ENCODE data around the gene VSIG10L.
A peak's percentile ranks its signal among the peaks of the same experiment; 100 is the strongest.

VSIG10L gene

DNA sequence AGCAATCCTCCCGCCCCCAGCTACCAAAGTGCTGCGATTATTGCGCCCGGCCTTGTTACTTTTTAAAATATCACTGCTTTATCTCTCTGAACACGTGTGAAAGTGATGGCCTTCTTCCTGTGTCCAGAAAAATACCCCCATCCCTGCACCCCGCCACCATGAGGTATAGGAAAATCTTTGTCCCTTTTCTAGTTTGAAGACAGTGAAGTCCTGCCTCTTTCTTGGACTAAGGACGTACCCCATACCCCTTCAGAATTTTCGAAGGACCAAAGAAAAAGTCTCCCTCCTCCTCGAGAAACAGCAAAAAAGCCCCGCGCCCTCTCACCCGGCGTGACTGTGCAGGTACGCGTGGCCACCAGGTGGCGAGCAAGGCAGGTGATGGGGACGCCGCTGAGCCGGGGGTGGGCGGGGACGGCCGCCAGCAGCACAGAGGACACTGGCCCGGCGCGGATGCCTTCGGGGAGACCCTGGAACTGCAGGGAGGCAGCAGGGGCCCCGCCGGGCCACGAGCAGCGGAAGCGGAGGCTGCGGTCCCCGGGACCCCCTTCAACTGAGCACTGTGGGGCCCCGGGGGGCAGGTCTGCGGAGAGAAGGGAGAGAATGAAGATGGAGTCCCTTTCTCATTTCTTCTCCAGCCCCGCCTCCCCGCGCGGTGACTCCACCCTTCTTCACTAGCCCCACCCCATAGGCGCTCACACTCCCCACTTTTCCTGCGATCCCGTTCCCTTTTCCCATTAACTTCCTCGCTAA lies 3.2 kb downstream of the VSIG10L start:
- DNase-seq (ENCODE audit: low spot score) = peak; percentile 83

DNA sequence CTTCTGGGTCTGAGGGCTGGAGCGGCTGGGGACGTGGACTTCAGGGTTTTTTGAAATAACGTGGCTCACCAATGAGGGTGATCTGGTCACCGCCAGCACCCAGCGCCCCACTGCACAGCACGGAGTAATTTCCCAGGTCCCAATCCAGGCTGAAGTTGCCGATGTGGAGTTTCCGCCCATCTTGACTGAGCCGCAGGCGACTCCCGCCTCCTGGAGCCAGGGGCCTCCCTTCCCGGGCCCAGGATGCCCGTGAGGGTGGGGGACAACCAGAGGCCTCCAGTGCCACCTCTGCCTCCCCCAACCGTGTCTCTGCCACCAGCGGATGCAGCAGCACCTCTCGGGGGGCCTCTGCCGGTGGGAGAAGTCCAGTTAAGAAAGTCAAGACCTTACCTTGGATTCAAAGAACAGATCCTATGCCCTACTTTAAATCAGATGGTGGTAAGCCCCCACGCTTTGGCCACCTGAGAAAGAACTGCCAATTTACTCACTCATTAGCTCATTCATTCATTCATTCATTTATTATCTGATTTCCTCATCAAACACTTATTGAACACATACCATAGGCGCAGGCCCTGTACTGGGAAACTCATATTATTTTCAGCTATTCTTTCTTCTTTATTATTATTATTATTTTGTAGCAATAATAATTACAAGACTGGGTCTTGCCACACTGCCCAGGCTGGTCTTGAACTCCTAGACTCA lies 3.9 kb downstream of the VSIG10L start:
- DNase-seq (ENCODE audit: low spot score) = no peak

DNA sequence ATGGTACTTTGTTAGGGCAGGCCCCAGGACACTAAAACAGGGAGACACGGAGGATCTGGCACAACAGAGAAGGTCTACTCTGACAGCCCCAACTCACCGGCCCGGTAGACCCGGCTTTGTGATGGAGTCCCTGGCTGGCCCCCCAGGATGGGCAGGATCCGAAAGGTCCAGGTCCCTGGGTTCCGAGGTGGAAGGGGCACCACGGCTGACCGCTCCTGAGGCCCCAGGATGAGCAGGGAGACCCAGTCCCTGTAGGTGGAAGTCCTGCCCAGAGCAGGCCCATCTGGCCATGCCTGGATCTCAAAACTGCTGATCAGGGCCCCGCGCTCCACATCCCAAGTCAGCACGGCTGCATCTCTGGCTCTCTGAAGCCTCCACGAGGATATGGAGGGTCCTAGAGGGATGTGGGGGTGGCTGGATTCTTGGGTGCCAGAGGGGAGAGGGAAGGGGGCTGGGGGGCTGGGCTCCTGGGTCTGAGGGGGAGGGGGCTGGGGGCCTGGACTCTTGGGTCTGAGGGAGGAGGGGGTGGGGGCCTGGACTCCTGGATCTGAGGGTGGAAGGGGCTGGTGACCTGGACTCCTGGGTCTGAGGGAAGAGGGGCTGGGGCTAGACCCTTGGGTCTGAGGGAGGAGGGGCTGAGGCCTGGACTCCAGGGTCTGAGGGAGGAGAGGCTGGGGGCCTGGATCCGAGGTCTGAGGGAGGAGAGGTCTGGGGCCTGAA lies 4.6 kb downstream of the VSIG10L start:
- DNase-seq (ENCODE audit: low spot score) = no peak

DNA sequence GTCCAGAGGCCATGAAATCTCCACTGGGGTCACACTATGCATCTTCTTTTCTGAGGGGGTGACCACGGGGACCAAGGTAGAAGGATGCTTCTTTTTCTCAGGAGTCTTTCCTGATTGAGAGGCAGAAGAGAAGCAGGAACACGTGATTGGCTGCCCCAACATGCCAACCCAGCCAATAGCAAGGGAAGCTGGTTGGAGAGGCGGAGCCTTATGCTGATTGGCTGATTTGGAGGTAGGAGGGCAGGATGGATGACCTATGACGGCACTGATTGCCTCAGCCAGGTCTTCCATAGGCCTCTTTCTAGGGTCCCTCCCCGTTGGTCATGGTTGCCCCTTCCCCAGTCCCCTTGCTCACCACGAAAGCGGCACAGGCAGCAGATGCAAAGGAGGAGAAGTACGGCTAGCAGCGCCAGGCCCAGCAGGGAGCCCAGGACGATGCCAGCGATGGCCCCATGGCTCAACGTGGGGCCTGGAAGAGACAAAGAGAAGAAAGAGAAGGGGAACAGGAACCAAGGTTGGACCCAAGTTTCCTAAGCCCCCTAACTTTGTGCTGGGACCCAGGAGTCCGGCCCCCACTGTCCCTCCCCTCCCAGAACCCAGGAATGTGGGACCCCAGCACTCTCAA lies 8.0 kb downstream of the VSIG10L start:
- no peak for DNase-seq (ENCODE audit: low spot score)

DNA sequence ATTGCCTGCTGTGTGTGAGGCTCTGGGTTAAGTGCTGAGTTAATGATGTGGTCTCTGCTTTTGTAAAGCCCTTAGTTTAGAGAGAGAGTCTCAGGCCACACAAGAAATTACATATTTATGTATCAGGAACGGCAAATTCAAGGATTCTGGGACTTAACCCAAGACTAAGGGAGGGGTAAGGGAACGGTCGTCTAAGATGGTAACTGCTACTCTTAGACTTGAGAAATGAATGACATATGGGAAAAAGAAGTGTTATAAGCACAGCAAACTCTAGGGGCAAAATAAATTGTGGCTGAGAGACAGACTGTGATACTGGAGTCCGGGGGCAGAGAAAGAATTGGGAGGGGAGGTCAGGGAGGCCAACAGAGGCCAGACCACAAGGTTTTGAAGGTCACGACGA lies 10.2 kb downstream of the VSIG10L start:
- DNase-seq (ENCODE audit: low spot score) = no peak

DNA sequence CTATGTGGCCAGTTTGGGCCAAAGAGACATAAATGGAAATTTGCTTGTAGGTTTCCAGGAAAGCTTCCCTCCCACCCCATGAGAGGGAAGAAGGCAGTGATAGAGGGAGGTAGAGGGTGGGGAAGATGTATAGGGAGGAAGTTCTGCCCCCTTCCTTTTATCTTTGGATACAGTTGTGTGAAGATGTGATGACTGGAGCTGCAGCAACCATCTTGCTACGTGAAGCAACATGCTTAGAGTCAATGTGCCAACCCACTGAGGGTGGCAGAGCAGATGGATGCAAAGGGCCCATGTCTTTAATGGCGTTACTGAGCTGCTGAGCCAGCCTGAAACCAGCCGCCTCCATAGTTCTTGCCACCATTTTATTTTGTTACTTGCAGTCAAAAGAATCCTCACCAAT lies 10.7 kb downstream of the VSIG10L start:
- no peak for DNase-seq (ENCODE audit: low spot score)

DNA sequence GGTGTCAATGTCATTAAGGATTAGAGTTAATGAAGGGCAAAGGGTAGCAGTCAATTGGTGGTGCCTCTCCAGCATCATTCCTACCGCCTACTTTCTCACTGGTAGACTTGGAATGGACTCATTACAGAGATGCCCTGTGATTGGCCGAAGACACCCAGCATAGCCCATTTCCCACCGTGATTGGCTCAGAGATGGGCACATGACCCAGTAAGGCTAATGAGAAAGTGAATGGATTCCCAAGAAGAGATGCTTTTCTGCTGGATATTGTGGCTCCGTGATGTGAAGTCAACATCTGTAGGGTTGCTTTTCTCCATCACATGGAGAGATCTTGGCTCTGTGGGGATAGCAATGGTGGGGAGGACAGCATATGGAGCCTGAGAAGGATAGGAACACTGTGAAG lies 11.6 kb downstream of the VSIG10L start:
- no peak for DNase-seq (ENCODE audit: low spot score)

DNA sequence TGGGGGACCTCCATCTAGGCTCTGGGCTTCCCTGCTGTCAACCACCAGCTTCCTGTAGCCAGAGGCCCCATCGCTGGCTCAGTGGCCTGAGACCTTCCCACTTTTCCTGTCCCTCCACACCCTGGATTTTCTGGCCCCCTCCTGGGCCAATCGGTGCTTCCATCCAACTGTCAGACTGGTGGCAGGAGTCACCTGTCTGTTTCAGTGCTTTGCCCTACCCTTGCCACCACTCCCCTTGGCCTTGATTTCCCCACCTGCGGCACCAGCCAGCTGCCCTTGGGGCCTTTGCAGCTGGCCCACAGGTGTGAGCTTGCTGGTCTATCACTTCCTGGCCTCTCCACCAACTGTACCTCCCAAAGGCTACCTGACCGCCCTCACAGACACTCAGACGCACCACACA lies 12.5 kb downstream of the VSIG10L start:
- no peak for DNase-seq (ENCODE audit: low spot score)

DNA sequence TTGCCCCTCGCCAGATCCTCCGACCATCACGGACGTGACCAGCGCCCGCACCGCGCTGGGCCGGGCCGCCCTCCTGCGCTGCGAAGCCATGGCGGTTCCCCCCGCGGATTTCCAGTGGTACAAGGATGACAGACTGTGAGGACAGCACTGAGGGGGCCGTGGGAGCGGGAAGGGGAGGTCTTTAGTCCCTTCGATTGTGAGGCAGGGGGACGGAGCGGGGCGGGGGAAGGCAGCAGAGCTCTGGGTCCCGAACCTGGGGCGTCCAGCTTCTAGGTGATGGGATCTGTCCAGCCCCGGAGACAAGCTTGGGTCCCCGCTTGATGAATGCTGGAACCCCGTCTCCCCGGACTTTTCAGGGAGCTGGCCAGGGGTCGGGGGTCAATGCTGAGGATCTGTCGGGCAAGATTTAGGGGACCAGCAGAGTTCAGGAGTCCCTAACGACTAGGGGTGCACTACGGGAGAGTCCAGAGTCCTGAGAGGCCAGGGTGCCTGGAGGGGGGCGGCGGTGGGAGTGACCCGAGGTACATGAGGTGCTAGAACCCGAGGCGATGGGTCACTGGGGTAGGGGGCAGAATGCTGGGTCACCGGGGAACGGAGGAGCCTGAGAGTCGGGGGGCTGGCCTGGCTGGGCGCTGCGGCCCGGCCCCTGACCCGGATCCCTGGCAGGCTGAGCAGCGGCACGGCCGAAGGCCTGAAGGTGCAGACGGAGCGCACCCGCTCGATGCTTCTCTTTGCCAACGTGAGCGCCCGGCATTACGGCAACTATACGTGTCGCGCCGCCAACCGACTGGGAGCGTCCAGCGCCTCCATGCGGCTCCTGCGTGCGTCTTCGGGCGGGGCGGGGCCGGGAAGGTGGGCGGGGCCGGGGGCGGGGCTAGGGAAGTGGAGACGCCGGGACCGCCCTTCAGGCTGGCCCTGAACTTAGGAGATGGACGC lies 14.6 kb downstream of the VSIG10L start:
- DNase-seq (ENCODE audit: low spot score) = no peak

DNA sequence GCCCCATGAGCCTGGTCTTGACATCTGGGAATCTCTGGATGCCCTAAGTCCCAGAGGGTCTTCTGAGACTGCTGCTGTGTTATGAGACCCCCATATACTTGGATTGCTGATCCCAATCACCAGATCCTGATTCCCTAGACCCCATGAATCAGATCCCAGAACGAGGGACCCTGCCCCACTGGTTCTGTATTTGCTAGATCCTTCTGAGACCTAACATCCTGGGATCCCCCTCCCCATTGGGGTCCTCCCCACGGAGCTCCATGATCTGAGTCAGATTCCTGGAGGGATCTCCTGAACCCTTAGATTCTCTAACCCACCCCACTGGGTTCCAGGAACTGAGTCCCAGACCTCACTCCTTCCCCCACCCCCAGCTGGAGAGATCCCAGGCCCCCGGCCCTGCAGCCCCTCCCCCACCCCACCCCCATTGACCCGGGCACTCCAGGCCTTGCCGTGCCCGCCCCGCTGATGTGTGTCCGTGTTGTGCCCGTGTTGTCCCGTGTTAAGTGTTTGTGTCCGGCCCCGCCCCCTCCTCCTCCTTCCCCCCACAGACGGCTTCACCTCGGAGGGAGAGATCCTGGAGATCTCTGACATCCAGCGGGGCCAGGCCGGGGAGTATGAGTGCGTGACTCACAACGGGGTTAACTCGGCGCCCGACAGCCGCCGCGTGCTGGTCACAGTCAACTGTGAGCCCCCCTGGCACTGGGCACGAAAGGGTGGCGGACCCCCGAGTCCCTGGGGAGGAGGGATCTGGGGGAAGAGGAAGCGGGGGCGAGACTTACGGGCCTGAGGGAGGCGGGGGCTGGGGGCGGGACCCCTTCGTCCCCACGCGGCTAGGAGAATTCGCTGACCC lies 15.5 kb downstream of the VSIG10L start:
- no peak for DNase-seq (ENCODE audit: low spot score)

DNA sequence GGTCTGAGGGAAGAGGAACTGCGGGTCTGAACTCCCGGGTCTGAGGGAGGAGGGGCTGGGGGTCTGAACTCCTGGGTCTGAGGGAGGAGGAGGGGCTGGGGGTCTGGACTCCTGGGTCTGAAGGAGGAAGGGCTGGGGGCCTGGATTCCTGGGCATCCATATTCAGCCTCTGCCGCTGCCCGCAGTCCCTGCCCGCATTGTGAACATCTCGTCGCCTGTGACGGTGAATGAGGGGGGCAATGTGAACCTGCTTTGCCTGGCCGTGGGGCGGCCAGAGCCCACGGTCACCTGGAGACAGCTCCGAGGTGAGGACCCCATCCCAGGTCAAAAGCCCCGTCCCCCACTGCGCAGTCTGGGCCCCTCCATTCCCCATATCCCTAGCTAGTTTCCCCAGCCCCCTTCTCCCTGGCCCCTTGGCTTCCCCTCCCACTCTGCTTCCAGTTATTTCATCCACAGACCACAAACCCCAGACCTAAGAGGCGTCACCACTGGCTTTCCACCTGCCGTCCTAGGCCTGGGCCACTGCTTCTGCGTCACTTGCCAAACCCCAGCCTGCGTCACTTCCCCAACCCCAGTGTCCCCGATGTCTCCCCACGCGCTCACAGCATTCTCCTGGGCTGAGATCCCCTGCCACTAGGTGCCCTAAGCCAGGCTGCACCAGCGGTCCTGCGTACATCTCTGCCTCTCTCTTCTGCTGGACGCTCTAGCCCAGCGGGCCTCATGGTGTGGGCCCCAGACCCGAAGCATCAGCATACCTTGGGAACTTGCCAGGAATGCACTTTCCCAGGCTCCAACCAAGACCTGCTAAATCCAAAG lies 16.6 kb downstream of the VSIG10L start:
- no peak for DNase-seq (ENCODE audit: low spot score)

DNA sequence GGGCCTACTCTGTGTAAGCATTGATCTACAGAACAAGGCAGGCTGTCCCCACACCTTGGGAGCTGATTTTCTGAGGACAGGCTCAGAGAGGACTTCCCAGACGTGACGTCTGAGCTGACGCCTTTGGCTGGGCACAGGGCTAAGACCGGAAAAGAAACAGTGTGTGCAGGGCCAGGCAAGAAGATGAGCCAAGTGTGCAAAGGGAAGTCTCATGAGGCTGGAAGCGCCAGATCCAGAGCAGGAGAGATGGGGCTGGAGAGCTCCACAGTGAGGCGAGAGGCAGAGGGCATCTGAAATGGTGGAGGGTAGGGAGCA lies 17.8 kb downstream of the VSIG10L start:
- DNase-seq (ENCODE audit: low spot score) = no peak

DNA sequence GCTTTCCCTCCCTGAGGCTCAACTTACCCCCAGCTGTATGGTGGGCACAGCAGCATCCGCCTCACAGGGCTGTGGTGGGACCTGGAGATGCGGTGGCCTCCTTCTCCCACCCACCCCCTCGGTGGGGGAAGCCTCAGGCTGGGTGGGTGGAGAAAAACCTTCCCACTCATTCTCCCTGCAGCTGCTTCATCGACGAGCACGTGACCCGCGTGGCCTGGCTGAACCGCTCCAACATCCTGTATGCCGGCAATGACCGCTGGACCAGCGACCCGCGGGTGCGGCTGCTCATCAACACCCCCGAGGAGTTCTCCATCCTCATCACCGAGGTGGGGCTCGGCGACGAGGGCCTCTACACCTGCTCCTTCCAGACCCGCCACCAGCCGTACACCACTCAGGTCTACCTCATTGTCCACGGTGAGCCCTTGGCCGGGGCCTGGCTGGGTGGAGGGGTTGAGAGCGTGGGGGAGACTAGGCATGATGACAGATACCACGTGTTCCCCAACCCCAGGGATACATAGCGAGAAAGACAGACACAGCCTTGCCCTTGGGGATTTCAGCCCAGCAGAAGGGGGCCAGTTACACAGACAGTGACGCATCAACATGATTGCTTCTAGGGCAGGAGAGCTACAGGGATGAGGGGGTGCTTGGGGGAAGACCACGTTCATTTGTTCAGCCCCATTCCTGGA lies 18.3 kb downstream of the VSIG10L start:
- DNase-seq (ENCODE audit: low spot score) = no peak

DNA sequence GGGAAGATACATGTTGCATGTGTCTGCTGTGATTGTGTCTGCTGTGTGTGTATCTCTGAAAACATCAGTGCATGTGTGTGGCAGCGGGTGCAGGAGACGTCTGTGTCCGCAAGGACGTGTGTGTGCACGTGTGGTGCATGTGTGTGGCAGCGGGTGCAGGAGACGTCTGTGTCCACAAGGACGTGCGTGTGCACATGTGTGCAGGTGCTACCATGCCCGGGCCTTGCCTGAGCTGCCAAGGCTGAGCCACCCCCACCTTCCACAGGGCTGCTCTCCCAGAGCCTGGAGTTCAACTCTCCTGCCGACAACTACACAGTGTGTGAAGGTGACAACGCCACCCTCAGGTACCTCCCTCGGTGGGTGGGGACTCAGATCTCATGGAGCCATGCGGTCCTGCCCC lies 20.1 kb downstream of the VSIG10L start:
- DNase-seq (ENCODE audit: low spot score) = no peak

DNA sequence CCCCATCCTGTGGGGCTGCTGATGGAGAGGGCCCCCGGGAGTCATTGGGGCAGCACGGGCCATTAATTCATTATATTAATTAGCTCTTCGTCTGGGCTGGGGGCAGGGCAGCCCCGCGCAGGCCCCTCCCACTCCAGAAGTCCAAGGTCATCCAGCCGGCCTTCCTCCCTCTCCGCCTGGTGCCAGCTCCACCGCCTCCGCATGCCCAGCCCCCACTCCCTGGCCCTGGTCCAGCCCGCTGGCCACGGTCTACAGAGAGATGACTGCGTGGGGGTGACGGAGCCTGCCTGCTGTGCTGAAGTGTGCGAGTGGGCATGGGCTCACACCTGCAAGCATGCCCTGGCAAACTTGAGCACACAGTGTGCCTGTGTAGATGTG lies 21.7 kb downstream of the VSIG10L start:
- DNase-seq (ENCODE audit: low spot score) = no peak

DNA sequence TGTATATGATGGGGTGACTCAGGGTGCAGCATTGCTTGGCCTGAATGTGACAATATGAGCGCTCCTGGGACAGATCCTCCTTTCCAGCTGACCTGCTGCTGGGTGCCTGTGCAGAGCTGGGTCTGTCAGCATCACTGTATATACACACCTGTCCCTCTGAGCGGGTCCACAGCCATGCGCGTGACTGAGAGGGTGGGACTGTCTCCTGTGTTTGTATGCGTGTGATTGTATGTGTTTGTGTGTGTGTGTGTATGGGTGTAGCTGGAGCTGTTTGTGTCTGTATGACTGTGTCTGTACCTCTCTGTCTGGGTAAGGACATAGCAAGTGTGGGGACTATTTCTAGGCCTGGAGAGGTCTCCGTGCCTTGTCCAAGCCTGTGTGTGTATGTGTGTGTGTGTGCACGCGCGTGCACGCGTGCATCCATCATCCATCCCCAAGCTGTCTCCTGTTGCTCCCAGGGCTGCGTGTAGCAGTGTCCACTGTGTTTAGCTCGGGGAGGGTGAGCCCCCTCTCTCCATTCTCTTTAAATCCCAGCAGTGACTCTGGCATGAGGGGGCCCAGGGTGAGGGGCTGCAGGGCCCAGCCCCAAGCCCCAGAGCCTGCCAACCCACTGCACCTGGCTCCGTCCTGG lies 22.2 kb downstream of the VSIG10L start:
- DNase-seq (ENCODE audit: low spot score) = no peak

DNA sequence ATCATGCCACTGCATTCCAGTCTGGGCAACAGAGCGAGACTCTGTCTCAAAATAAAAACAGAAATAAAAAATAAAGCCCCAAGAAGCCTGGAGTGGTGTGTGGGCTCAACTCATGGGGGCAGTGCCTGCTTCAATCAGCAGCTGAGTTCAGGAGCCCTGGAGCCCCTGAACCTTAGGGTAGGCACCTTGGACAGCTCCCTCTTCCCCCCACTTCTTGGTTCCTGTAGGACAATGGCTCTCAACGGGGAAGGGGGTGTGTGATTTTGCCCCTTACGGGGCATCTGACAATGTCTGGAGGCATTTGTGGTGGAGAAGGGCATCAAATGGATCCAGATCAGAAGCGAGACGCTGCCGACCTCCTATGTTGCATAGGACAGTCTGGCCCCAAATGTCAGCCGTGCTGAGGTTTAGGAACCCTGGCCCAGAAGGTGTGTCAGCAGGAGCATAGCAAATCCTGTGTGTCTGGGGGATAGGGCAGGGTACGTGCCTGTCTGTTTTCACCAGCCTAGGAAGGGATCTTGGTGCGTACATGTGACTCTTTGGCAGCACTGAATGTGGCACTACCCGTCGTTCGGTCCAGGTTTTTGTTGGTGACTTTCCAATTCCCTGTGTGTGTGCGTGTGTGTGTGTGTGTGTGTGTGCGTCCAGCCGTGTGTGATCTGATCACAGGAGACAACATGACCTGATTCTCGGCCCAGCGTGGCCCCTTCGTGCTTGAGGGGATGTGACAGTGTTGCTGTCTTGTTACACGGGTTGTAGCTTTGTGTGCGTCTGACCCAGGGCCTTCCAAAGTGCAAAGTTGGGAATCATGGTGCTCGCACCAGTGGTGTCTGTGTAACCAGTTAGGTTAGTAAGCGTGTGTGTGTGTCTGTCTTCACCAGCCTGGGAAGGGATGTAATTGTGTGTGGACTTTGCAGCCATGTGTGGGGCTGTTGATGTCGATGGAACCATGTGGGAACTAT lies 23.0 kb downstream of the VSIG10L start:
- DNase-seq (ENCODE audit: low spot score) = no peak

DNA sequence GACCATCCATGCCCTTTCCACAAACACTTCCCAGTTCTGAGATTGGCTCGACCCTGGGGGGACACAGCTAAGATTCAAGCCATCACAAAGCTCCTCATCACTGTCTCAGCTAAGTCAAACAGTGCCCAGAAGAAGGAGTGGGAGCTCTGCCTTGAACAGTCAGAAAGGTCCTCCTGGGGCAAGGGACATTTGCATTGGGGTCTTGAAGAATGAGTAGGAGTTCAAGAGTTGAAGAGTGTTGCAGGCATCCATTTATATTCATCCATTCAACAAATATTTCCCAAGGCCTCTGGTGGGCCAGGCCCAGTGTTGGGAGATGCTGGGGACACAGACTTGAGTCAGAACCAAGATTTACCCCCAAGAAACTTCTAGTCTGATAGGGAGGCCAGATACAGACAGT lies 24.0 kb downstream of the VSIG10L start:
- DNase-seq (ENCODE audit: low spot score) = no peak

Measured in RKO (cell line).